H1 (cell line): ENCODE measurements around the gene MYBPHL. TPM values are rescaled to one million over a fixed set of nuclear protein-coding genes. Genes with fewer than 3 reads are reported as not detected.

Experiments used
- CTCF ChIA-PET: fragments of 300-600 bp; sonication (Branson Sonifier 250); formaldehyde crosslinking; loops from one replicate; lab custom pipeline; 2021; ENCODE audit not compliant: partially characterized antibody; lab: Charles Lee
- POLR2A ChIA-PET: fragments of 300-600 bp; sonication (Branson Sonifier 250); formaldehyde crosslinking; loops from one replicate; lab custom pipeline; 2021; ENCODE audit warnings: inconsistent platforms; ENCODE audit not compliant: partially characterized antibody; lab: Charles Lee
- DNase-seq, 2 experiments: peaks; one replicate each; pipeline versions ENCODE4 v3.0.0 to v3.0.0-alpha.2; 2010 to 2022; ENCODE audit warnings: low spot score in 2 of 2, low read depth in 1 of 2, mixed read lengths in 1 of 2
- FAIRE-seq: peaks from 2 replicates; lab custom pipeline; 2011; peaks lifted over from hg19 to GRCh38; lab: Jason Lieb, UNC
- H2AFZ ChIP-seq: 2 replicates; pipeline ENCODE4 v1.8.1; 2012; ENCODE audit warnings: low read length, inconsistent platforms
- H2AK5ac ChIP-seq: 2 replicates; pipeline ENCODE4 v1.6.1; 2013; ENCODE audit warnings: low read depth, low read length
- H2BK120ac ChIP-seq: replicated peaks from 2 replicates; pipeline ENCODE3; 2013; ENCODE audit warnings: low read depth, low read length, inconsistent platforms
- H2BK12ac ChIP-seq: 2 replicates; pipeline ENCODE4 v1.6.1; 2013; ENCODE audit warnings: low read depth, low read length
- H2BK15ac ChIP-seq: 2 replicates; pipeline ENCODE4 v1.6.1; 2013; ENCODE audit warnings: low read length
- H2BK20ac ChIP-seq: 2 replicates; pipeline ENCODE4 v1.6.1; 2013; ENCODE audit warnings: low read length
- H2BK5ac ChIP-seq: 2 replicates; pipeline ENCODE4 v1.6.1; 2013; ENCODE audit warnings: low read depth, low read length
- H3K14ac ChIP-seq: 2 replicates; pipeline ENCODE4 v1.6.1; 2013; ENCODE audit warnings: inconsistent platforms; ENCODE audit not compliant: insufficient read length
- H3K18ac ChIP-seq: 2 replicates; pipeline ENCODE4 v1.6.1; 2013; ENCODE audit warnings: low read length; ENCODE audit errors: extremely low read depth
- H3K23ac ChIP-seq: 2 replicates; pipeline ENCODE4 v1.6.1; 2013; ENCODE audit warnings: inconsistent platforms; ENCODE audit not compliant: insufficient read length
- H3K23me2 ChIP-seq: 2 replicates; pipeline ENCODE4 v1.6.1; 2013; ENCODE audit warnings: low read depth, low read length
- H3K27ac ChIP-seq: 2 replicates; pipeline ENCODE4 v1.6.1; 2011; ENCODE audit warnings: low read depth, low read length, inconsistent platforms
- H3K27me3 ChIP-seq, 4 experiments: replicated peaks in 1 of 4; 1 replicate in 1 of 4; 2 replicates in 3 of 4; pipeline versions ENCODE4 v1.6.1 to v1.8.1; 2011 to 2013; ENCODE audit warnings: low read length in 3 of 4, mild to moderate bottlenecking in 3 of 4, inconsistent platforms in 2 of 4, mixed read lengths in 2 of 4, moderate library complexity in 1 of 4; ENCODE audit not compliant: control insufficient read depth in 3 of 4, insufficient read depth in 3 of 4; ENCODE audit errors: extremely low read depth in 1 of 4
- H3K36me3 ChIP-seq, 4 experiments: 2 replicates each; pipeline versions ENCODE4 v1.6.1 to v1.8.1; 2011 to 2013; ENCODE audit warnings: mild to moderate bottlenecking in 4 of 4, low read length in 3 of 4, moderate library complexity in 2 of 4, control low read depth in 1 of 4, inconsistent platforms in 1 of 4; ENCODE audit not compliant: insufficient read depth in 4 of 4, control insufficient read depth in 2 of 4
- H3K4ac ChIP-seq: replicated peaks from 2 replicates; pipeline ENCODE3; 2013; ENCODE audit warnings: low read length, low read depth, mixed read lengths, inconsistent platforms; ENCODE audit not compliant: insufficient read length
- H3K4me1 ChIP-seq, 4 experiments: replicated peaks in 1 of 4; 1 replicate in 1 of 4; 2 replicates in 3 of 4; pipeline versions ENCODE4 v1.6.1 to v1.8.1; 2011 to 2013; ENCODE audit warnings: low read length in 3 of 4, inconsistent platforms in 2 of 4, mixed read lengths in 1 of 4; ENCODE audit not compliant: insufficient read depth in 4 of 4, control insufficient read depth in 3 of 4
- H3K4me2 ChIP-seq, 2 experiments: 2 replicates each; pipeline versions ENCODE4 v1.6.1 to v1.8.1; 2011 to 2013; ENCODE audit warnings: low read depth in 2 of 2, low read length in 2 of 2, control low read depth in 1 of 2, inconsistent platforms in 1 of 2, mild to moderate bottlenecking in 1 of 2; ENCODE audit not compliant: insufficient read depth in 1 of 2
- H3K4me3 ChIP-seq, 4 experiments: fragments of 200-600, 300-600 bp in 1 of 4; sonication (generic), shearing (Covaris generic), sonication (Bioruptor Twin) in 1 of 4; 2 replicates each; pipeline versions ENCODE4 v1.5.1 to v1.8.1; 2011 to 2016; ENCODE audit warnings: low read length in 4 of 4, low read depth in 3 of 4, control low read depth in 2 of 4, inconsistent platforms in 2 of 4, mild to moderate bottlenecking in 2 of 4, mixed read lengths in 1 of 4, moderate library complexity in 1 of 4; ENCODE audit not compliant: insufficient read depth in 2 of 4; ENCODE audit errors: extremely low read depth in 1 of 4
- H3K56ac ChIP-seq: replicated peaks from 2 replicates; pipeline ENCODE3; 2013; ENCODE audit warnings: low read depth, mild to moderate bottlenecking, mixed read lengths, low read length, inconsistent platforms; ENCODE audit not compliant: insufficient read length
- H3K79me1 ChIP-seq: 2 replicates; pipeline ENCODE4 v1.6.1; 2013; ENCODE audit warnings: low read depth, low read length, control low read depth
- H3K79me2 ChIP-seq, 2 experiments: 2 replicates each; pipeline versions ENCODE4 v1.6.1 to v1.8.1; 2012 to 2013; ENCODE audit warnings: low read length in 2 of 2, mild to moderate bottlenecking in 2 of 2, inconsistent platforms in 1 of 2; ENCODE audit not compliant: insufficient read depth in 2 of 2, control insufficient read depth in 1 of 2
- H3K9ac ChIP-seq, 4 experiments: replicated peaks in 1 of 4; 1 replicate in 1 of 4; 2 replicates in 3 of 4; pipeline versions ENCODE4 v1.6.1 to v1.8.1; 2011 to 2013; ENCODE audit warnings: low read depth in 3 of 4, low read length in 3 of 4, control low read depth in 2 of 4, mild to moderate bottlenecking in 2 of 4, moderate library complexity in 2 of 4, inconsistent platforms in 1 of 4; ENCODE audit errors: extremely low read depth in 1 of 4
- H3K9me3 ChIP-seq, 2 experiments: 2 replicates each; pipeline versions ENCODE4 v1.6.1 to v1.8.1; 2012 to 2013; ENCODE audit warnings: mild to moderate bottlenecking in 2 of 2, moderate library complexity in 2 of 2, control low read depth in 1 of 2, inconsistent platforms in 1 of 2, low read depth in 1 of 2, low read length in 1 of 2, mixed read lengths in 1 of 2; ENCODE audit not compliant: insufficient read depth in 2 of 2
- H4K20me1 ChIP-seq, 2 experiments: replicated peaks in 1 of 2; 2 replicates each; pipeline versions ENCODE3 to v1.8.1; 2011 to 2013; ENCODE audit warnings: inconsistent platforms in 2 of 2, low read length in 2 of 2, mild to moderate bottlenecking in 1 of 2; ENCODE audit not compliant: insufficient read depth in 2 of 2, control insufficient read depth in 1 of 2
- H4K5ac ChIP-seq: 2 replicates; pipeline ENCODE4 v1.6.1; 2013; ENCODE audit warnings: low read length, low read depth, mixed read lengths, inconsistent platforms; ENCODE audit not compliant: insufficient read length
- H4K8ac ChIP-seq: 2 replicates; pipeline ENCODE4 v1.8.0; 2013; ENCODE audit warnings: mild to moderate bottlenecking, moderate library complexity, low read length, inconsistent platforms; ENCODE audit not compliant: insufficient read depth; ENCODE audit errors: extremely low read depth
- H4K91ac ChIP-seq: replicated peaks from 2 replicates; pipeline ENCODE3; 2013; ENCODE audit warnings: low read length, mixed read lengths, inconsistent platforms; ENCODE audit not compliant: insufficient read length
- CREB1 ChIP-seq: IDR thresholded peaks from 2 replicates; pipeline ENCODE4 v1.6.1; 2012; ENCODE audit warnings: inconsistent platforms
- KDM1A ChIP-seq: fragments of 200-600, 300-600 bp; sonication (generic); IDR thresholded peaks from 2 replicates; pipeline ENCODE4 v1.7.1; 2016; ENCODE audit warnings: mild to moderate bottlenecking, low read length, borderline replicate concordance
- TAF1 ChIP-seq: IDR thresholded peaks from 2 replicates; pipeline ENCODE4 v1.6.1; 2011; ENCODE audit warnings: mild to moderate bottlenecking, low read depth, low read length
- WGBS, 2 experiments: shearing (Covaris generic) in 1 of 2; methylation state at CpG; one replicate each; pipeline versions ENCODE4 v1.1.6 to v1.1.7; 2013 to 2015; ENCODE audit warnings: low lambda C conversion rate in 2 of 2, mixed read lengths in 2 of 2, inconsistent platforms in 1 of 2, low coverage in 1 of 2, missing lambda C conversion rate in 1 of 2; ENCODE audit not compliant: insufficient replicate concordance in 2 of 2, insufficient coverage in 1 of 2, insufficient read length in 1 of 2; ENCODE audit errors: extremely low coverage in 1 of 2, missing lambda C conversion rate in 1 of 2; 5-methylcytosine and 5-hydroxymethylcytosine counted together
- polyA plus RNA-seq, 7 experiments: library from polyadenylated mRNA; depleted of rRNA in 3 of 7; stranded (reverse) in 5 of 7; unstranded in 2 of 7; fragments of >200 nt in 5 of 7; fragments of 200-250 nt in 2 of 7; gene quantifications; 1 replicate in 5 of 7; 2 replicates in 1 of 7; 4 replicates in 1 of 7; pipeline versions ENCODE4 v1.2.1 to v1.2.3, GENCODE V29; 2011 to 2013; ENCODE audit warnings: missing spikeins in 2 of 7, mixed read lengths in 2 of 7
- total RNA-seq: library from RNA; stranded (reverse); fragmentation: NEBNext Ultra II Directional; extraction: Animal tissue kit (Norgen Biotek cat#: 25700); gene quantifications from 2 replicates; pipeline ENCODE4 v1.2.1, GENCODE V29; 2021

Gene MYBPHL
- total and polyA plus RNA-seq, 2 of the 8 experiments (the other 6 are each of a cell fraction or from before 2014, with no cell fraction given) = 0.24 to 0.30 TPM

- peaks cover 3 to 7% of the 10 kb centered on the region in 2 experiments for H4K20me1 ChIP-seq
- peaks cover 0 to 17% (median 14%) of the 10 kb centered on the region in 4 experiments; a peak in 6 of 7 replicates for H3K4me1 ChIP-seq
- H2AFZ ChIP-seq = peak overlapping the region; percentile 92; the same call in 1 of the 2 replicates
- H2BK20ac ChIP-seq = no peak overlapping the region
- no peak for FAIRE-seq
- POLR2A ChIA-PET = interaction anchor here (0.8 to 12.2 kb wide), 6 partner anchors 11 to 51 kb away, joined by 3 to 252 read pairs (median 4); partner anchors contain the start of gene SARS1
- peaks cover 3% of the 10 kb centered on the region; the same call in 1 of the 2 replicates for H3K23me2 ChIP-seq
- peak overlapping the region; percentile 61 for H4K91ac ChIP-seq
- H3K9ac ChIP-seq = no peak overlapping the region
- H3K9me3 ChIP-seq = no peaks in the 10 kb centered on the region; a peak in 2 of 4 replicates
- H3K36me3 ChIP-seq = peaks cover 0 to 8% (median 0%) of the 10 kb centered on the region in 4 experiments; a peak in 3 of 8 replicates
- H2BK15ac ChIP-seq = peak overlapping the region; percentile 81; the same call in 1 of the 2 replicates
- H3K27me3 ChIP-seq = peaks cover 0 to 22% (median 16%) of the 10 kb centered on the region in 4 experiments; a peak in 5 of 7 replicates
- no peak overlapping the region for H3K4me3 ChIP-seq
- H4K5ac ChIP-seq = no peak overlapping the region
- no peak overlapping the region for H3K4ac ChIP-seq
- WGBS, 2 experiments = 80% methylated on average over 7 of the region's 7 CpGs; no CpG with 5 or more reads in 1 of the 2 experiments
- 0 out of 2 replicates have a peak, but pooled peaks cover 4% of the 10 kb centered on the region for H3K79me1 ChIP-seq
- peak overlapping the region; percentile 53; the same call in 1 of the 2 replicates for H2BK12ac ChIP-seq
- H3K18ac ChIP-seq = no peak overlapping the region; the same call in 1 of the 2 replicates
- no peak overlapping the region; the same call in 1 of the 2 replicates for H4K8ac ChIP-seq
- no peak for DNase-seq
- no peak overlapping the region for H3K23ac ChIP-seq
- no peak overlapping the region for H3K27ac ChIP-seq
- H3K56ac ChIP-seq = no peak overlapping the region
- CTCF ChIA-PET = interaction anchor here (1.0 to 28.7 kb wide), 5 partner anchors 9 to 46 kb away, joined by 3 to 651 read pairs (median 21); partner anchors contain the start of gene SARS1
- H3K79me2 ChIP-seq = peaks cover 0 to 15% of the 10 kb centered on the region in 2 experiments; a peak in 1 of 4 replicates
- 0 out of 4 replicates have a peak overlapping the region, but pooled peaks of 1 of the 2 experiments have one; percentile 54 for H3K4me2 ChIP-seq
- H2BK120ac ChIP-seq = peak overlapping the region; percentile 76
- no peak overlapping the region for H2AK5ac ChIP-seq
- H2BK5ac ChIP-seq = peak overlapping the region; percentile 73; the same call in 1 of the 2 replicates
- no peak overlapping the region for H3K14ac ChIP-seq
- TF ChIP-seq CREB1 = no peak
- TF ChIP-seq TAF1 = no peak
- no peak for TF ChIP-seq KDM1A
Observed at GRCh38 chr1:109248444-109248796, 58.4 kb downstream of the MYBPHL start.
